Endothelial cell (in vitro differentiated cells): ENCODE data around the gene CWF19L1. TPM values are rescaled to one million over a fixed set of nuclear protein-coding genes. Genes with fewer than 3 reads are reported as not detected.

ENCODE experiments used
- DNase-seq: peaks from one replicate; pipeline ENCODE4 v3.0.0; 2021; ENCODE audit warnings: low spot score
- H3K27ac Mint-ChIP-seq: one replicate; pipeline ENCODE4 v1.8.0; 2021; ENCODE audit warnings: mixed read lengths, inconsistent platforms; ENCODE audit not compliant: unreplicated experiment
- H3K27me3 Mint-ChIP-seq: one replicate; pipeline ENCODE4 v1.8.0; 2021; ENCODE audit warnings: mild to moderate bottlenecking, moderate library complexity, mixed read lengths, inconsistent platforms; ENCODE audit not compliant: unreplicated experiment
- H3K36me3 Mint-ChIP-seq: one replicate; pipeline ENCODE4 v1.8.0; 2021; ENCODE audit warnings: mild to moderate bottlenecking, low read depth, mixed read lengths, inconsistent platforms; ENCODE audit not compliant: unreplicated experiment
- H3K4me1 Mint-ChIP-seq: one replicate; pipeline ENCODE4 v1.8.0; 2021; ENCODE audit warnings: mild to moderate bottlenecking, mixed read lengths, inconsistent platforms; ENCODE audit not compliant: unreplicated experiment
- H3K4me3 Mint-ChIP-seq: one replicate; pipeline ENCODE4 v1.8.0; 2021; ENCODE audit warnings: mild to moderate bottlenecking, mixed read lengths, inconsistent platforms; ENCODE audit not compliant: unreplicated experiment
- H3K9me3 Mint-ChIP-seq: one replicate; pipeline ENCODE4 v1.8.0; 2021; ENCODE audit warnings: mixed read lengths, inconsistent platforms; ENCODE audit not compliant: unreplicated experiment
- CTCF ChIP-seq: fragments of 200-600 bp; sonication (generic); IDR thresholded peaks from one replicate; pipeline ENCODE4 v1.5.0; 2021; ENCODE audit warnings: antibody characterized with exemption; ENCODE audit not compliant: unreplicated experiment
- total RNA-seq: library from RNA; stranded (reverse); fragmentation: NEBNext Ultra II Directional; extraction: Animal tissue kit (Norgen Biotek cat#: 25700); gene quantifications from one replicate; pipeline ENCODE4 v1.2.1, GENCODE V29; 2021; ENCODE audit not compliant: unreplicated experiment

CWF19L1 gene
- total RNA-seq, 1 donor from 2014 or later: 24.7 TPM

- Mint-ChIP-seq H3K36me3 (peaks cover 12% of the 10 kb centered on the region), H3K9me3 (no peaks in the 10 kb centered on the region), H3K27ac (no peak overlapping the region), H3K27me3 (no peaks in the 10 kb centered on the region), H3K4me3 (no peak overlapping the region), H3K4me1 (peaks cover 9% of the 10 kb centered on the region)
- DNase-seq: no peak
- TF ChIP-seq CTCF: no peak
Measured at GRCh38 chr10:100192350-100192749, 75.1 kb downstream of the CWF19L1 start.

GRCh38 chr10:100186253-100187212 lies 80.9 kb downstream of the CWF19L1 start:
- Mint-ChIP-seq H3K9me3 (no peaks in the 10 kb centered on the region), H3K27ac (peak overlapping the region; percentile 62), H3K4me3 (peak overlapping the region; percentile 100), H3K36me3 (peaks cover 6% of the 10 kb centered on the region), H3K4me1 (peaks cover 32% of the 10 kb centered on the region), H3K27me3 (no peaks in the 10 kb centered on the region)
- peak; percentile 27 for DNase-seq
- no peak for TF ChIP-seq CTCF

- Mint-ChIP-seq H3K9me3 (no peaks in the 10 kb centered on the region), H3K27ac (peak within 1 kb of the TSS; percentile 90), H3K4me1 (peaks cover 27% of the 10 kb centered on the region), H3K27me3 (no peaks in the 10 kb centered on the region), H3K36me3 (peaks cover 1% of the 10 kb centered on the region), H3K4me3 (peak within 1 kb of the TSS; percentile 100)
- no peak for TF ChIP-seq CTCF
- peak; percentile 97 for DNase-seq
Measured at GRCh38 chr10:100185364-100186252, 81.8 kb downstream of the CWF19L1 start, which contains the start of gene ERLIN1. ERLIN1 (minus strand) TSS chr10:100186029; CDS start chr10:100185626, 403 bp downstream.

- Mint-ChIP-seq H3K4me3 (peak overlapping the region; percentile 100), H3K36me3 (no peaks in the 10 kb centered on the region), H3K27ac (no peak overlapping the region), H3K4me1 (peaks cover 25% of the 10 kb centered on the region), H3K27me3 (no peaks in the 10 kb centered on the region), H3K9me3 (no peaks in the 10 kb centered on the region)
- DNase-seq: no peak
- TF ChIP-seq CTCF: no peak
Measured at GRCh38 chr10:100184840-100185239, 82.6 kb downstream of the CWF19L1 start.
